ENCODE measurements around the gene WASHC2A.
"Not testable (repeated sequence)": the region's sequence is repeated elsewhere in the genome, so short reads cannot be mapped to it uniquely, and the experiment has no call there.

DNA sequence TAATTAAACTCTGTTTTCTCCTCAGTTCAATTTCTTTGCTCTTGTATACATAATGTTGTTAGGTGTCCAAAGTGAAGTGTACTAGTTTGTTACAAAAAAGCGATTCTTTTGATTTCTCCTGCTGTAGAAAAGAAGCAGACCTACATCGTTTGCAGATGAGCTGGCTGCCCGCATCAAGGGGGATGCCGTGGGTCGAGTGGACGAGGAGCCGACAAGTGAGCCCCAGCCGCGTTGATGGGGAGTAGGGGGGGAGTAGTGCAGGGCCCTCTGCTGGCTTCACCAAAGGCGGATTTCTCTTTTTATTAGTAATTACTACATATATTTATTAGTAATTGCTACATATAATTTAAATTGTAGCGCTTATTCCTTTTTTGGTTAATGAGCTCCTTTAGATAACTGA is 23.6 kb downstream of the WASHC2A start:
- TF ChIP-seq POLR2AphosphoS5 (IDR thresholded peaks at IDR 0.05; ENCODE audit: insufficient read depth in 1 of 2, low read depth in 1 of 2); POLR2A (IDR thresholded peaks at IDR 0.05): not testable (repeated sequence)
- TF ChIP-seq, protein P1, sequence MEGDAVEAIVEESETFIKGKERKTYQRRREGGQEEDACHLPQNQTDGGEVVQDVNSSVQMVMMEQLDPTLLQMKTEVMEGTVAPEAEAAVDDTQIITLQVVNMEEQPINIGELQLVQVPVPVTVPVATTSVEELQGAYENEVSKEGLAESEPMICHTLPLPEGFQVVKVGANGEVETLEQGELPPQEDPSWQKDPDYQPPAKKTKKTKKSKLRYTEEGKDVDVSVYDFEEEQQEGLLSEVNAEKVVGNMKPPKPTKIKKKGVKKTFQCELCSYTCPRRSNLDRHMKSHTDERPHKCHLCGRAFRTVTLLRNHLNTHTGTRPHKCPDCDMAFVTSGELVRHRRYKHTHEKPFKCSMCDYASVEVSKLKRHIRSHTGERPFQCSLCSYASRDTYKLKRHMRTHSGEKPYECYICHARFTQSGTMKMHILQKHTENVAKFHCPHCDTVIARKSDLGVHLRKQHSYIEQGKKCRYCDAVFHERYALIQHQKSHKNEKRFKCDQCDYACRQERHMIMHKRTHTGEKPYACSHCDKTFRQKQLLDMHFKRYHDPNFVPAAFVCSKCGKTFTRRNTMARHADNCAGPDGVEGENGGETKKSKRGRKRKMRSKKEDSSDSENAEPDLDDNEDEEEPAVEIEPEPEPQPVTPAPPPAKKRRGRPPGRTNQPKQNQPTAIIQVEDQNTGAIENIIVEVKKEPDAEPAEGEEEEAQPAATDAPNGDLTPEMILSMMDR (IDR thresholded peaks at IDR 0.05), result not testable (repeated sequence)
